Measurements from ENCODE around the gene PTTG1.

- no peak for TF ChIP-seq EZH2 (IDR thresholded peaks at IDR 0.05; ENCODE audit: low read length, missing control alignments)
- TF ChIP-seq, protein P1, sequence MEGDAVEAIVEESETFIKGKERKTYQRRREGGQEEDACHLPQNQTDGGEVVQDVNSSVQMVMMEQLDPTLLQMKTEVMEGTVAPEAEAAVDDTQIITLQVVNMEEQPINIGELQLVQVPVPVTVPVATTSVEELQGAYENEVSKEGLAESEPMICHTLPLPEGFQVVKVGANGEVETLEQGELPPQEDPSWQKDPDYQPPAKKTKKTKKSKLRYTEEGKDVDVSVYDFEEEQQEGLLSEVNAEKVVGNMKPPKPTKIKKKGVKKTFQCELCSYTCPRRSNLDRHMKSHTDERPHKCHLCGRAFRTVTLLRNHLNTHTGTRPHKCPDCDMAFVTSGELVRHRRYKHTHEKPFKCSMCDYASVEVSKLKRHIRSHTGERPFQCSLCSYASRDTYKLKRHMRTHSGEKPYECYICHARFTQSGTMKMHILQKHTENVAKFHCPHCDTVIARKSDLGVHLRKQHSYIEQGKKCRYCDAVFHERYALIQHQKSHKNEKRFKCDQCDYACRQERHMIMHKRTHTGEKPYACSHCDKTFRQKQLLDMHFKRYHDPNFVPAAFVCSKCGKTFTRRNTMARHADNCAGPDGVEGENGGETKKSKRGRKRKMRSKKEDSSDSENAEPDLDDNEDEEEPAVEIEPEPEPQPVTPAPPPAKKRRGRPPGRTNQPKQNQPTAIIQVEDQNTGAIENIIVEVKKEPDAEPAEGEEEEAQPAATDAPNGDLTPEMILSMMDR (conservative IDR thresholded peaks at IDR 0.05 in 1 of 2, IDR thresholded peaks at IDR 0.05 in 1 of 2; ENCODE audit: low read depth in 1 of 2, low read length in 2 of 2): no peak
Observed at GRCh38 chr5:160450164-160450932, 28.7 kb downstream of the PTTG1 start.

Data from fibroblast of lung (primary cell).